Choroid plexus epithelial cell (primary cell): ENCODE measurements around the gene C4B.

Source experiments
- DNase-seq: peaks from one replicate; pipeline ENCODE4 v3.0.0-alpha.2; 2010; ENCODE audit warnings: low read depth
- H3K4me3 ChIP-seq: 2 replicates; pipeline ENCODE4 v1.5.1; 2011; ENCODE audit warnings: low read depth, mild to moderate bottlenecking, control low read depth, low read length, moderate library complexity
- CTCF ChIP-seq: conservative IDR thresholded peaks from 2 replicates; pipeline ENCODE4 v1.5.1; 2011; ENCODE audit warnings: low read depth, mild to moderate bottlenecking, control low read depth, inconsistent platforms, low read length, moderate library complexity

C4B gene

GRCh38 chr6:32079566-32080290 lies 65.1 kb downstream of the C4B start:
- no peak overlapping the region for H3K4me3 ChIP-seq
- no peak for DNase-seq
- no peak for TF ChIP-seq CTCF

DNA sequence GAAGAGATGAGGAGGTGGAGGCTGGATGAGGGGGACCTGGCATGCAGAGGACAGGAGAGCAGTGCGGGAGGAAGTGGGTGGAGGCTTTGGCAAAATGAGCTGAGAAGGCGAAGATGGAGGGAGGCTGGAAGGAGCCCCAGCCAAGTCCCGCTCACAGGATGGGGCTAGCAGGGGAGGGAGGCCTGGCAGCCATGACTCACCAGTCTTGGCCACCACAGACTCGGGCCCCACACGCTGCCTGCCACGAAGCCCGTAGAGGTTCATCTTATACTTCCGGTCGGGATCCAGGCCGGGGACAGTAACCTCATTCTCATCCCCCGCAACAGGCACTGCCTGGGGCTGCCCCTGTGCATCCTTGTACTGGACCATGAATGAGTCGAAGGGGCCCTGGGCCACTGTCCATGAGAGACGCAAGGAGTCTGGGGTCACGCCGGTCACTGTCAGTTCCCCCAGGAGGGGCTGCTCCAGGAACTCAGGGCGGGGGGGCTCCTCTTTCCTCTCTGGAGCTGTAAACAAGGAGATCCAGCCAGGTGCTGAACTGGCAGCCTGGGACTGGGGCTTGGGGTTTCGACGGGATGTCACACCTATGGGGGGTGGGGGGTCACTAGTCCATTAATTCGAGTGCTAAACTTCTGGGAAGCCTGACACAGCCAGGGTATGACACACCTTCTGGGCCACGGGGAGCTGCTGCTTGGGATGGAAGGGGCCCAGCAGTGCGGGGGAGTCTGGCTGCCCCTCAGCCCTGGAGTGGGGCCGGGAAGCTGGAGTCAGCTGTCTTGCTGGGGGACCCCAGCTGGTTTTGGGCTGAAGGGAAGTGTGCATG lies 66.8 kb downstream of the C4B start:
- TF ChIP-seq CTCF = no peak
- peak; percentile 84 for DNase-seq
- no peak overlapping the region for H3K4me3 ChIP-seq

DNA sequence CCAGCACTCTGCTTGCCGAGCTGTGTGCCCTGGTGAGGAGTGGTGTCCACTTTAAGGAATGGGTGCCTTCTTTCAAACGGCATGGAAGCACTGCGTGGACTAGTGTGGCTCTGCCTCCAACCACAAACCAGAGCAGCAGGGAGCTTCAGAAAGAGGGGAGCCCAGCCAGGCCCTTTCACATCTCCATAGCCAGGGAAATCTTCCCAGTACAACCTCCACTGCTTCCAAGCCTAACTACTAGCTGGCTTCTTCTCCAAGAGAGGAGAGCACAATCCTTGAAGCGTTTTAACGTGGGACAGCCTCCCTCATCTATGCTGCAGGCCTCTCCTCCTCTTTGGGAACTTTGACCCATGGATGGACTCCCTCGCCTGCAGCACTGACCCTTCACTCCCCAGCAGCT lies 67.9 kb downstream of the C4B start:
- DNase-seq = peak; percentile 16
- TF ChIP-seq CTCF = no peak
- H3K4me3 ChIP-seq = no peak overlapping the region

- no peak for TF ChIP-seq CTCF
- peak; percentile 77 for DNase-seq
- no peak overlapping the region for H3K4me3 ChIP-seq
These were observed 68.3 kb downstream of the C4B start for GRCh38 chr6:32082935-32083334.

DNA sequence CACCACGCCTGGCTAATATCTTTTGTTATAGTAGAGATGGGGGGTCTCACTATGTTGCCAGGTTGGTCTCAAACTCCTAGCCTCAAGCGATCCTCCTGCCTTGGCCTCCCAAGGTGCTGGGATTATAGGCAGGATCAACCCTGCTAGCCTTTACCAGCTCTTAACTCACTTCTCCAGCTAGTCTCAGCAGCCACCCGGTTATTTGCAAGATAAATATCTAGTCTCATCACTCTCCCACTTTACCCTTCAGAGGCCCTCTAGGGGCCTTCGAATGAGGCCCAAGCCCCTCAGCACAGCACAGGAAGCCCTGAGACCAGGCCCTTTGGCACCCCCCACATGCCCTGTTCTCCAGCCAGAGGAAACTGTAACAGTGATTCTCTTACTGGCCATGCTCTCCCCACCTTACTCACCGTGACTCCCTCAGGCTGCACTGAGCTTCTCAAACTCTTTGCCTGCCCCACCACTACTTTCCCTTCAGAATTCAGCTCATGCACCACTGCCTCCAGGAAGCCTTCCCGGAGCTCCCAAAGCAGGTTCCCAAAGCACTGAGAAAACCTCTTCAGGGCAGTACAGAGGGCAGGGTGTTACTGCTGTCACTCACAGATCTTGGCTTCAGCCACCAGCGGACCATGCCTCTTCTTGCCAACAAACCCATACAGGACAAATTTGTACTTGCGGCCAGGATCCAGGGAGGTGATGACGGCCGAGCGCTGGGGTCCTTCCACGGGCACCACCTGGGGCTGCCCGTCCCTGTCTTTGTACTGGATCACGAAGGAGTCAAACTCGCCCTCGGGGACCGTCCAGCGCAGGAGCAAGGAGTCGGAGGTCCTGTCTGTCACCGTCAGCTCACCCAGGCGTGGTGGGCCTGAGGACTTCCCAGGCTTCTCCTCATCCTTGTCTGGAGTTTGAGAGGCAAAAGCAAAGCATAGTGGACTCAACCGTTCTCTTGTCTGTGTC lies 69.5 kb downstream of the C4B start:
- no peak for TF ChIP-seq CTCF
- H3K4me3 ChIP-seq = no peak overlapping the region
- DNase-seq = no peak

DNA sequence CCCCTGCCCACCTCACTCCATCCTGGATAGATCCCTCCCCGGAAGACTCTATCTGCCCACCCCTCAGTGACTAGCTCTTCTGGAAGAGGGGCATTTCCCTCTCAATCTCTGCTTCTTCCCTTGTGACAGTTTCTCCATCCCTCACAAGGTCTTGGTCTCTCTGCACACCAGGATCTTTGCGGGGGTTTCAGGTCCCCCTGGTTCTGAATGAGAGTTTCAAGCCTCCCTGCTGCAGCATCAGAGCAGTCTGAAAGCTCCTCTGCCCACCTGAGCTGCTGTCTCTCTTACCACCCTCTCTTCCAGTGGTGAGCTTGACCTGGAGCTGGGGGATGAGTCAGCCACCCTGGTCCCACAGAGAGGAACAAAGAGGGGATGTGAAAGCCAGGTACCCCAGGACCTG lies 70.2 kb downstream of the C4B start:
- H3K4me3 ChIP-seq = no peak overlapping the region
- TF ChIP-seq CTCF = no peak
- DNase-seq = no peak
